Islet precursor cell (in vitro differentiated cells): ENCODE measurements around the gene GIGYF1.
"Not testable (repeated sequence)": the region's sequence is repeated elsewhere in the genome, so short reads cannot be mapped to it uniquely, and the experiment has no call there.

Experiments
- DNase-seq: peaks from one replicate; pipeline ENCODE4 v3.0.0-alpha.2; 2018

GIGYF1 gene

GRCh38 chr7:100694098-100694745 lies at the start of gene GIGYF1:
Gene GIGYF1, minus strand, starts transcription at chr7:100694250. Its CDS starts 6,012 bp downstream, at chr7:100688238.
- peak; percentile 83 for DNase-seq

GRCh38 chr7:100739934-100740333 lies 45.9 kb upstream of the GIGYF1 start:
- DNase-seq, result no peak

GRCh38 chr7:100736671-100737070 lies 42.6 kb upstream of the GIGYF1 start:
- no peak for DNase-seq

- DNase-seq, result no peak
These were observed 41.7 kb upstream of the GIGYF1 start for GRCh38 chr7:100735730-100736129.

GRCh38 chr7:100731937-100732636 lies 38.0 kb upstream of the GIGYF1 start:
- no peak for DNase-seq

- DNase-seq, result no peak
These were observed 36.2 kb upstream of the GIGYF1 start for GRCh38 chr7:100730136-100730800.

- no peak for DNase-seq
These were observed 34.1 kb upstream of the GIGYF1 start for GRCh38 chr7:100728196-100728595.

GRCh38 chr7:100726996-100727761 lies 33.1 kb upstream of the GIGYF1 start:
- DNase-seq, result no peak

- DNase-seq, result not testable (repeated sequence)
These were observed 30.3 kb upstream of the GIGYF1 start for GRCh38 chr7:100724364-100724763.

- DNase-seq, result no peak
These were observed 29.8 kb upstream of the GIGYF1 start for GRCh38 chr7:100723732-100724275.

- no peak for DNase-seq
These were observed 28.6 kb upstream of the GIGYF1 start for GRCh38 chr7:100722480-100723212.

- no peak for DNase-seq
These were observed 27.4 kb upstream of the GIGYF1 start for GRCh38 chr7:100721505-100721812.

GRCh38 chr7:100720671-100721504 lies 26.8 kb upstream of the GIGYF1 start:
- no peak for DNase-seq

- DNase-seq, result no peak
These were observed 26.2 kb upstream of the GIGYF1 start, which contains the start of gene EPO for GRCh38 chr7:100720279-100720670. Gene EPO, plus strand, starts transcription at chr7:100720468. Its CDS starts 513 bp downstream, at chr7:100720981.

GRCh38 chr7:100719523-100720278 lies 25.7 kb upstream of the GIGYF1 start:
- DNase-seq, result no peak

- DNase-seq, result not testable (repeated sequence)
These were observed 23.0 kb upstream of the GIGYF1 start for GRCh38 chr7:100717073-100717472.

GRCh38 chr7:100714725-100715124 lies 20.7 kb upstream of the GIGYF1 start:
- DNase-seq, result no peak

GRCh38 chr7:100711369-100711768 lies 17.3 kb upstream of the GIGYF1 start:
- no peak for DNase-seq

GRCh38 chr7:100710452-100710851 lies 16.4 kb upstream of the GIGYF1 start:
- no peak for DNase-seq

- DNase-seq, result no peak
These were observed 14.3 kb upstream of the GIGYF1 start for GRCh38 chr7:100708395-100708794.
